ENCODE results near the gene CYB561A3.
A peak's percentile ranks its signal among the peaks of the same experiment; 100 is the strongest.

The CYB561A3 gene

DNA sequence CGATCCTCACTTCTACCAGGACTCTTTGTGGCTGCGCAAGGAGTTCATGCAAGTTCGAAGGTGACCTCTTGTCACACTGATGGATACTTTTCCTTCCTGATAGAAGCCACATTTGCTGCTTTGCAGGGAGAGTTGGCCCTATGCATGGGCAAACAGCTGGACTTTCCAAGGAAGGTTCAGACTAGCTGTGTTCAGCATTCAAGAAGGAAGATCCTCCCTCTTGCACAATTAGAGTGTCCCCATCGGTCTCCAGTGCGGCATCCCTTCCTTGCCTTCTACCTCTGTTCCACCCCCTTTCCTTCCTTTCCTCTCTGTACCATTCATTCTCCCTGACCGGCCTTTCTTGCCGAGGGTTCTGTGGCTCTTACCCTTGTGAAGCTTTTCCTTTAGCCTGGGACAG is 7.0 kb upstream of the CYB561A3 start (continued):
- TF ChIP-seq, protein P1, sequence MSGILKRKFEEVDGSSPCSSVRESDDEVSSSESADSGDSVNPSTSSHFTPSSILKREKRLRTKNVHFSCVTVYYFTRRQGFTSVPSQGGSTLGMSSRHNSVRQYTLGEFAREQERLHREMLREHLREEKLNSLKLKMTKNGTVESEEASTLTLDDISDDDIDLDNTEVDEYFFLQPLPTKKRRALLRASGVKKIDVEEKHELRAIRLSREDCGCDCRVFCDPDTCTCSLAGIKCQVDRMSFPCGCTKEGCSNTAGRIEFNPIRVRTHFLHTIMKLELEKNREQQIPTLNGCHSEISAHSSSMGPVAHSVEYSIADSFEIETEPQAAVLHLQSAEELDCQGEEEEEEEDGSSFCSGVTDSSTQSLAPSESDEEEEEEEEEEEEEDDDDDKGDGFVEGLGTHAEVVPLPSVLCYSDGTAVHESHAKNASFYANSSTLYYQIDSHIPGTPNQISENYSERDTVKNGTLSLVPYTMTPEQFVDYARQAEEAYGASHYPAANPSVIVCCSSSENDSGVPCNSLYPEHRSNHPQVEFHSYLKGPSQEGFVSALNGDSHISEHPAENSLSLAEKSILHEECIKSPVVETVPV (CRISPR knock-in tag; IDR thresholded peaks at IDR 0.05) = no peak
- TF ChIP-seq RARB (CRISPR knock-in tag; IDR thresholded peaks at IDR 0.05) (no peak), BACH2 (CRISPR knock-in tag; IDR thresholded peaks at IDR 0.05; ENCODE audit: borderline replicate concordance) (no peak), ZFP3 (CRISPR knock-in tag; IDR thresholded peaks at IDR 0.05) (no peak)
- TF ChIP-seq, protein P2, sequence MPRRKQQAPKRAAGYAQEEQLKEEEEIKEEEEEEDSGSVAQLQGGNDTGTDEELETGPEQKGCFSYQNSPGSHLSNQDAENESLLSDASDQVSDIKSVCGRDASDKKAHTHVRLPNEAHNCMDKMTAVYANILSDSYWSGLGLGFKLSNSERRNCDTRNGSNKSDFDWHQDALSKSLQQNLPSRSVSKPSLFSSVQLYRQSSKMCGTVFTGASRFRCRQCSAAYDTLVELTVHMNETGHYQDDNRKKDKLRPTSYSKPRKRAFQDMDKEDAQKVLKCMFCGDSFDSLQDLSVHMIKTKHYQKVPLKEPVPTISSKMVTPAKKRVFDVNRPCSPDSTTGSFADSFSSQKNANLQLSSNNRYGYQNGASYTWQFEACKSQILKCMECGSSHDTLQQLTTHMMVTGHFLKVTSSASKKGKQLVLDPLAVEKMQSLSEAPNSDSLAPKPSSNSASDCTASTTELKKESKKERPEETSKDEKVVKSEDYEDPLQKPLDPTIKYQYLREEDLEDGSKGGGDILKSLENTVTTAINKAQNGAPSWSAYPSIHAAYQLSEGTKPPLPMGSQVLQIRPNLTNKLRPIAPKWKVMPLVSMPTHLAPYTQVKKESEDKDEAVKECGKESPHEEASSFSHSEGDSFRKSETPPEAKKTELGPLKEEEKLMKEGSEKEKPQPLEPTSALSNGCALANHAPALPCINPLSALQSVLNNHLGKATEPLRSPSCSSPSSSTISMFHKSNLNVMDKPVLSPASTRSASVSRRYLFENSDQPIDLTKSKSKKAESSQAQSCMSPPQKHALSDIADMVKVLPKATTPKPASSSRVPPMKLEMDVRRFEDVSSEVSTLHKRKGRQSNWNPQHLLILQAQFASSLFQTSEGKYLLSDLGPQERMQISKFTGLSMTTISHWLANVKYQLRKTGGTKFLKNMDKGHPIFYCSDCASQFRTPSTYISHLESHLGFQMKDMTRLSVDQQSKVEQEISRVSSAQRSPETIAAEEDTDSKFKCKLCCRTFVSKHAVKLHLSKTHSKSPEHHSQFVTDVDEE (CRISPR knock-in tag; IDR thresholded peaks at IDR 0.05) = no peak
- TF ChIP-seq, protein P3, sequence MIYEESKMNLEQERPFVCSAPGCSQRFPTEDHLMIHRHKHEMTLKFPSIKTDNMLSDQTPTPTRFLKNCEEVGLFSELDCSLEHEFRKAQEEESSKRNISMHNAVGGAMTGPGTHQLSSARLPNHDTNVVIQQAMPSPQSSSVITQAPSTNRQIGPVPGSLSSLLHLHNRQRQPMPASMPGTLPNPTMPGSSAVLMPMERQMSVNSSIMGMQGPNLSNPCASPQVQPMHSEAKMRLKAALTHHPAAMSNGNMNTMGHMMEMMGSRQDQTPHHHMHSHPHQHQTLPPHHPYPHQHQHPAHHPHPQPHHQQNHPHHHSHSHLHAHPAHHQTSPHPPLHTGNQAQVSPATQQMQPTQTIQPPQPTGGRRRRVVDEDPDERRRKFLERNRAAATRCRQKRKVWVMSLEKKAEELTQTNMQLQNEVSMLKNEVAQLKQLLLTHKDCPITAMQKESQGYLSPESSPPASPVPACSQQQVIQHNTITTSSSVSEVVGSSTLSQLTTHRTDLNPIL (CRISPR knock-in tag; IDR thresholded peaks at IDR 0.05; ENCODE audit: low read depth) = no peak

DNA sequence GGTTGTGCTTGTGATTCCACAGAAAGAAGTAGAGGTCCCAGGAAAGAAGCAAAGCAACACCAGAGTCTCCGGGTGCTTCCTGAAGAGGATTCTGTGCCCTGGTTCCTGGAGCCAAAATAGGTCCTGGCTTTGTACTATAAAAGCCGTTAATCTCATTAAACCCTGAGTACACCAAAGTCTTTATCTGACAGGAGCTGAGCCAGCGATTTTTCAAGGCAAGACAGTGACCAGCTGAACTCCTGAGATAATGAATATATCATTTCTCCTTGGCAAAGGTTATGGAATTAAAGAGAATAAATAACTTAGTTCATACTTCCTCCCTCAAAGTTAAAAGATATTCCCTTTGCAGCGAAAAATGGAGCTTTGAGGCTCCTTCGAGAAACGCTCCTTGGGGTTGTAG is 5.7 kb upstream of the CYB561A3 start:
- TF ChIP-seq ISL1 (CRISPR knock-in tag; IDR thresholded peaks at IDR 0.05) (peak; percentile 55), TCF4 (CRISPR knock-in tag; IDR thresholded peaks at IDR 0.05; ENCODE audit: borderline replicate concordance) (no peak), BACH2 (CRISPR knock-in tag; IDR thresholded peaks at IDR 0.05; ENCODE audit: borderline replicate concordance) (no peak), SNAI2 (CRISPR knock-in tag; IDR thresholded peaks at IDR 0.05) (0 out of 2 replicates have a peak, but pooled peaks have one; percentile 18)
- ATAC-seq = no peak

DNA sequence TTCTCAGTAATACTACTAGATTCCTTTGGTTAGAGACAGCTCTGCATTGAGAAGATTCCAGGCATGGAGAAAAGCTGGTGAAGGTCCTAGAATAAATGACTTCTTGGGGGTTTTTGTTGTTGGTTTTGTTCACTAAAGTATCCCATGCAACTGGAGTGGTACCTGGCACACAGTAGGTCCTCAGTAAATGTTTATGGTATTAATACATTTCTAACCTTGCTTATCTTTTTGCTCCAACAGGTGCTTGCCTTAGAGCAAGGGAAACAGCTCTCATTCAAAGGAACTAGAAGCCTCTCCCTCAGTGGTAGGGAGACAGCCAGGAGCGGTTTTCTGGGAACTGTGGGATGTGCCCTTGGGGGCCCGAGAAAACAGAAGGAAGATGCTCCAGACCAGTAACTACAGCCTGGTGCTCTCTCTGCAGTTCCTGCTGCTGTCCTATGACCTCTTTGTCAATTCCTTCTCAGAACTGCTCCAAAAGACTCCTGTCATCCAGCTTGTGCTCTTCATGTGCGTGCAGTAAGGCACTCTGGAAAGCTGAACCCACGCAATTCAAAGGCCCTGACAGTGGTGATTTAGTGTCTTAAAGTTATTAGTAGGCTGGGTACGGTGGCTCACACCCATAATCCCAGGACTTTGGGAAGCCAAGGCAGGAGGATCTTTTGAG is 2.5 kb upstream of the CYB561A3 start:
- ATAC-seq = no peak
- TF ChIP-seq ZFP3 (CRISPR knock-in tag; IDR thresholded peaks at IDR 0.05) (no peak), GLIS3 (CRISPR knock-in tag; IDR thresholded peaks at IDR 0.05) (no peak), TCF4 (CRISPR knock-in tag; IDR thresholded peaks at IDR 0.05; ENCODE audit: borderline replicate concordance) (no peak), ZC3H10 (CRISPR knock-in tag; IDR thresholded peaks at IDR 0.05) (no peak), BACH2 (CRISPR knock-in tag; IDR thresholded peaks at IDR 0.05; ENCODE audit: borderline replicate concordance) (no peak), RARB (CRISPR knock-in tag; IDR thresholded peaks at IDR 0.05) (no peak), CSDC2 (CRISPR knock-in tag; IDR thresholded peaks at IDR 0.05) (no peak), ZNF565 (CRISPR knock-in tag; conservative IDR thresholded peaks at IDR 0.05; ENCODE audit: low read depth) (no peak), ESRRG (CRISPR knock-in tag; IDR thresholded peaks at IDR 0.05) (no peak)
- TF ChIP-seq, protein P3 (CRISPR knock-in tag; IDR thresholded peaks at IDR 0.05; ENCODE audit: low read depth) = no peak
- TF ChIP-seq, protein P4, sequence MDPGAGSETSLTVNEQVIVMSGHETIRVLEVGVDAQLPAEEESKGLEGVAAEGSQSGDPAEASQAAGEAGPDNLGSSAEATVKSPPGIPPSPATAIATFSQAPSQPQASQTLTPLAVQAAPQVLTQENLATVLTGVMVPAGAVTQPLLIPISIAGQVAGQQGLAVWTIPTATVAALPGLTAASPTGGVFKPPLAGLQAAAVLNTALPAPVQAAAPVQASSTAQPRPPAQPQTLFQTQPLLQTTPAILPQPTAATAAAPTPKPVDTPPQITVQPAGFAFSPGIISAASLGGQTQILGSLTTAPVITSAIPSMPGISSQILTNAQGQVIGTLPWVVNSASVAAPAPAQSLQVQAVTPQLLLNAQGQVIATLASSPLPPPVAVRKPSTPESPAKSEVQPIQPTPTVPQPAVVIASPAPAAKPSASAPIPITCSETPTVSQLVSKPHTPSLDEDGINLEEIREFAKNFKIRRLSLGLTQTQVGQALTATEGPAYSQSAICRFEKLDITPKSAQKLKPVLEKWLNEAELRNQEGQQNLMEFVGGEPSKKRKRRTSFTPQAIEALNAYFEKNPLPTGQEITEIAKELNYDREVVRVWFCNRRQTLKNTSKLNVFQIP (CRISPR knock-in tag; IDR thresholded peaks at IDR 0.05; ENCODE audit: borderline replicate concordance, low read depth) = no peak
- TF ChIP-seq, protein P5, sequence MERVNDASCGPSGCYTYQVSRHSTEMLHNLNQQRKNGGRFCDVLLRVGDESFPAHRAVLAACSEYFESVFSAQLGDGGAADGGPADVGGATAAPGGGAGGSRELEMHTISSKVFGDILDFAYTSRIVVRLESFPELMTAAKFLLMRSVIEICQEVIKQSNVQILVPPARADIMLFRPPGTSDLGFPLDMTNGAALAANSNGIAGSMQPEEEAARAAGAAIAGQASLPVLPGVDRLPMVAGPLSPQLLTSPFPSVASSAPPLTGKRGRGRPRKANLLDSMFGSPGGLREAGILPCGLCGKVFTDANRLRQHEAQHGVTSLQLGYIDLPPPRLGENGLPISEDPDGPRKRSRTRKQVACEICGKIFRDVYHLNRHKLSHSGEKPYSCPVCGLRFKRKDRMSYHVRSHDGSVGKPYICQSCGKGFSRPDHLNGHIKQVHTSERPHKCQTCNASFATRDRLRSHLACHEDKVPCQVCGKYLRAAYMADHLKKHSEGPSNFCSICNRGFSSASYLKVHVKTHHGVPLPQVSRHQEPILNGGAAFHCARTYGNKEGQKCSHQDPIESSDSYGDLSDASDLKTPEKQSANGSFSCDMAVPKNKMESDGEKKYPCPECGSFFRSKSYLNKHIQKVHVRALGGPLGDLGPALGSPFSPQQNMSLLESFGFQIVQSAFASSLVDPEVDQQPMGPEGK (CRISPR knock-in tag; IDR thresholded peaks at IDR 0.05; ENCODE audit: borderline replicate concordance) = no peak

DNA sequence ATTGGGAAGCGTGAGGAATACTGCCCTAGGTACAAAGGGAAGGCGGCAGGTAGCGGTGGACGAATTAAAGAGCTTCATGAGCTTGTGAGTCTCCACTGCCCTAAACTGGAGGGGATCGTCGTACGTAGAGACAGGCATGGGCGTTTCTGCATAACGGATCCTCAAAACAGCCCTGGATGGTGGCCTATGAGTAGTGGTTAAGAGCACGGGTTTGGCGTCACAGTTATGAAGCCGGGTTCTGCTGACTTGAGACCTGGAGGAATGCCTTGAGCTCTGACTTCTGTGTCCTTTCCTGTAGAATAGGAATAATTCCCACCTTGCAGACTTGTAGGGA is 827 bp upstream of the CYB561A3 start:
- peak; percentile 38 for ATAC-seq
- TF ChIP-seq SNAI2 (CRISPR knock-in tag; IDR thresholded peaks at IDR 0.05) (no peak), ZFP30 (CRISPR knock-in tag; IDR thresholded peaks at IDR 0.05) (no peak), ZC3H10 (CRISPR knock-in tag; IDR thresholded peaks at IDR 0.05) (no peak), ISL1 (CRISPR knock-in tag; IDR thresholded peaks at IDR 0.05) (no peak), ZNF565 (CRISPR knock-in tag; conservative IDR thresholded peaks at IDR 0.05; ENCODE audit: low read depth) (no peak), ZNF8 (CRISPR knock-in tag; IDR thresholded peaks at IDR 0.05) (no peak), BACH2 (CRISPR knock-in tag; IDR thresholded peaks at IDR 0.05; ENCODE audit: borderline replicate concordance) (no peak), RARB (CRISPR knock-in tag; IDR thresholded peaks at IDR 0.05) (no peak), TCF4 (CRISPR knock-in tag; IDR thresholded peaks at IDR 0.05; ENCODE audit: borderline replicate concordance) (no peak), OSR1 (CRISPR knock-in tag; IDR thresholded peaks at IDR 0.05) (no peak), ARNTL (CRISPR knock-in tag; IDR thresholded peaks at IDR 0.05; ENCODE audit: borderline replicate concordance, low read depth) (no peak), TOX (CRISPR knock-in tag; IDR thresholded peaks at IDR 0.05; ENCODE audit: borderline replicate concordance) (no peak), ESRRG (CRISPR knock-in tag; IDR thresholded peaks at IDR 0.05) (no peak), CSDC2 (CRISPR knock-in tag; IDR thresholded peaks at IDR 0.05) (no peak)
- TF ChIP-seq, protein P2 (CRISPR knock-in tag; IDR thresholded peaks at IDR 0.05) = no peak
